Mucosa of gallbladder (tissue), 1 donor: ENCODE measurements around the gene STARD7. TPM values are rescaled to one million over a fixed set of nuclear protein-coding genes. Genes with fewer than 3 reads are reported as not detected.
"Not testable (repeated sequence)": the region's sequence is repeated elsewhere in the genome, so short reads cannot be mapped to it uniquely, and the experiment has no call there.

Experiments
- DNase-seq: peaks from one replicate; pipeline ENCODE4 v3.0.0-alpha.2; 2020; ENCODE audit warnings: low spot score
- total RNA-seq: library from RNA; stranded (reverse); gene quantifications from one replicate; pipeline ENCODE4 v1.2.1, GENCODE V29; 2021
- donor health status: DM: no; HTN: no; CAD: no.

Gene STARD7
- total RNA-seq, 1 donor from 2014 or later: 117 TPM

DNA sequence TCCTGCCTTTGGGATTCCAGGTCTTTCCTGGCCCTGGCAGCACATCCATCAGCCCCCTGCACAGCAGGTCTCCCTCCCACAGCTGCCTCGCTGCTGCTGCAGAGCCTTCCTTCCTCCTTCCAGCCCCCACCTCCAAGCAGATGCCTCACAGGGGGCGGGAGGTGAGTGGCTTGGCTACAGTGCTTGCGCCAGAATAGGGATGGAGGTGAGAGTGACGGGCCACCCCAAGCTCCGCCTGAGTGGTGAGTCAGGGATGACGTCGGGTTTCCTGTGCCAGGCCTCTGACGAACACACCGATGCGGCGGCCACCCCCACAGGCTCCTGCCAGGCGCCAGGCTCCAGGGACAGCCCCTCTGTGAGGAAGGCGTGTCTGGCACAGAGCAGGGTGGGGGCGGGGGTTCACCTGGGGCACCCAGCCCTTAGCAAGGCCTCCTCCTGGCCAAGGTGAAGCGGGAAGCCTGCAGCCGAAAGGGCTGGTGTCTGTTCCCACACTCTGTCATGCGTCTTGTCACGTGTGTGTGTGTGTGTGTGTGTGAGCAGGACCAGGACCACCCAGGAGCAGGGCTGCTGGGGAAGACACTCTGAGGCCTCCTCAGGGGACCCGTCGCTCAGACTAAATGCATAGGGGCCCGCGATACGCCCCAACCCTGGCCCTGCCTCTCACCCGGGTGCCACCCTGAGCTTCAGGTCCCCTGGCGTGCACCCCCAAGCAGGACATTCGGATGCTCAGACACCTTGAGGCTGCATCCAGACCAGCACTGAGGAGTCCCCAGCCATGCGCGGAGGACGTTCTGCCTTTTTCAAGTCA is 60.0 kb downstream of the STARD7 start:
- peak; percentile 86 for DNase-seq

DNA sequence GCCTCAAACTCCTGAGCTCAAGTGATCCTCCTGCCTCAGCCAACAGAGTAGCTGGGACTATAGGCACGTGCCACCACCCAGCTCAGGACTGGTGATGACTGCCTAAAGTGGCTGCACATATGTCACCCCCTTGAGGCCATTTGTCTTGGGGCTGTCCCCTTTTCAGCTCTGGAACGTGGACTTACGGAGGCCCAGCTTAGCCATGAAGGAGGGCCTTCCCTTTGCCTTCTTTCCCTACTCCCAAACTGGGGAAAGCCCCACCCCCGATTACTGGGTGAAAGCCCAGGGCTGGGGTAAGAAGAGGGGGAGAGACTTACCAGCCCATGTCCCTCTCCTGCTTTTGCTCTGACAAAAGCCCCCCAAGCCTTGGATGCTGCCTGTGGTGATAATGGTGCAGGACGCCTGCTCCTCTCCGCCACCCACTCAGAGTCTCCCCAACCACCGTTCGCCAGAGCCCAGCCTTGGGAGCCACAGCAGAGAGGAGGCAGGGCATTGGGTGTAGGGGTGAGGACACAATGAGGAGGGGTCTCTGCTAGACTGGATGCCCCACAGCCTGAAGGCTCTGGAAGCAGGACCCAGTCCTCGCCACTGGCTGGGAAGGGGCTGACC is 60.9 kb downstream of the STARD7 start:
- no peak for DNase-seq

DNA sequence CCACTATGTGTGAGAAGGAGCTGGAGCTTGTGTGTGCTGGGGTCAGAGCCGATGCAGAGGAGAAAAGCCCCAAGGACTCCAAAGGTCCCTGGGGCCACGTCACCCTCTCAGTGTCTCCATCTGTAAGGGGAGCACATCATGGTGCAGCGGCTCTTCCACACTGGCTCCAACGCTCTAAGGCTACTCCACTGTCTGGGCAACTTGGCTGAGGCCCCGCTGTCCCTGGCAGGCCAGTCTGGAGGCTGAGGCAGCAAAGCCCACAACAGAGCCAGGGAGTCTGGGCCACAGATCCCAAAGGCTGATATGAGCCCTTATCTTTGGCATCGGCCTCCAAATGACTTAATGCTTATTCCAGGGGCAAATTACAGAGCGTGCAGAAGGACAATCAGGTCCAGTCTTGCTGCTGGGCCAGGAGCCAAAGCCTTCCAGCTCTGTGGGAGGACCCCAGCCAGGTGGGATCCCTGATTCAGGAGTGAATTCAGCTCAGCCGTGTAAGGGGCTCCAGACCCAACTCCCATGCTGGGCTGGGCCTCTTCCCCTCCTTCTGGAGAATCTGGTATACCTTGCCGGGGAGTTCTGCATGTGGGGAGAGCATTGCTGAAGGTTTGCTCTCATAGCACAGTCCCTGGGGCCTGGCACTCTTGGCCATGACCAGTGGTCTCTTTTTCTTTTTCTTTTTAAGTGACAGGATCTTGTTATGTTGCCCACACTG is 61.6 kb downstream of the STARD7 start:
- DNase-seq: no peak

DNA sequence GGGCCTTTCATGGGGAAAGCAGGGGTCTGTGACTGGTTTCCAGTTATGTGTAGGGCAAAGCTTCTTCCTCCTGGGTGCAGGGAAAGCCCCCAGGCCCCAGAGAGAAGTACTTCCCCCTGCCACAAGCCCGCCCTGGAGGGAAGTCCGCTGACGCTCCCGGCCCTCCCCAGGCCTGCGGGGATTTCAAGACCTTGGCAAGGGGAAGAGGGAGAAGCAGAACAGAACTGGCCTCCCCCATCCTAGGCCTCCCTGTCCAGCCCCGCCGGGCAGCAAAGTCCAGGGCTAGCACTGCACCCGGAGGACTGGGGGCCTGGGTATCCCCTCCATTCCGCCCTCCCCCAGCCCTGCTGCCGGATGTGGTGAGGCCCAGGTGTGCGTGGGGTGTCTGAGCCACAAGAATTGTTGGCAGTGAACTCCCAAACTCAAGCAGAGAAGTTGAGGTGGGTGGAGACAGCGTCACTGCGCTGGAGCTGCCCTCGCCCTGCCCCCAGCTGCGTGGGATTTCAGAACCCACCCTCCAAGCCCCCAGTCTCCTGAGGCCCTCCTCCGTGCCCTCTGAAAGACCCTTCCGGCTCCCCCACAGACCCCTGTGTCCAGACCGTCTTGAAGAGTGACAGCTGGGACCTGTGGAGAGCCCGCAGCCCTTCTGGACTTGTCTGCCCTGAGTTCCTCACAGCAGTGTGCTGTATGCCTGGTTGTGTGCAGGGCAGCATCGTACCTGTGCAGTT is 62.3 kb downstream of the STARD7 start:
- peak; percentile 48 for DNase-seq

GRCh38 chr2:96145848-96146152 is 62.8 kb downstream of the STARD7 start:
- no peak for DNase-seq

GRCh38 chr2:96145036-96145847 is 63.4 kb downstream of the STARD7 start, which contains the start of gene DUSP2:
DUSP2 (minus strand) TSS chr2:96145440; CDS start chr2:96145354, 86 bp downstream.
- DNase-seq: peak; percentile 70

DNA sequence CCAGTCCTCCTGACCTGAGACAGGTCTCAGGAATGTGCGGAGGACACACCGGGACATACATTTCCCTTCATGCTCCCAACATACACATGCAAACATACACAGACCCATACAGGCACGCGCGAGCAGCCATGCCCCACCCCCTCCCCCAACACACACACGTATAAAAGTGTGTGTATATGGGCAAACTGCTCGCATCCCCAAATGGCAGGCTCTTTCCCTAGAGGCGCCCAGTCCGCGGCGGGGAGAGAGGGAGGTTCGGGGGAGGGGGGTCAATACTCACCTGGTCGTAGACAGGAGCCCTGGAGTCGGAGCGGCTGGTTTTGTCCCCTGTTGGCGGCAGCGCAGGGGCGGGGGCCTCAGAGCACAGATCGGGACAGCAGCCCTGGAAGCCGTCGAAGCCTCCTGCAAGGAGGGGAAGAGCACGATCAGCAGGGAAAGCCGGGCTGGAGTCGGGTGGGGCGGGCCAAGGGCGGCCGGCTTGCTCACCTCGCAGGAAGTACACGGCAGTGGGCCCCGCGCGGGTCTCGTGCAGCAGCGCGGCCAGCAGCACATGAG is 64.1 kb downstream of the STARD7 start:
- DNase-seq: no peak

DNA sequence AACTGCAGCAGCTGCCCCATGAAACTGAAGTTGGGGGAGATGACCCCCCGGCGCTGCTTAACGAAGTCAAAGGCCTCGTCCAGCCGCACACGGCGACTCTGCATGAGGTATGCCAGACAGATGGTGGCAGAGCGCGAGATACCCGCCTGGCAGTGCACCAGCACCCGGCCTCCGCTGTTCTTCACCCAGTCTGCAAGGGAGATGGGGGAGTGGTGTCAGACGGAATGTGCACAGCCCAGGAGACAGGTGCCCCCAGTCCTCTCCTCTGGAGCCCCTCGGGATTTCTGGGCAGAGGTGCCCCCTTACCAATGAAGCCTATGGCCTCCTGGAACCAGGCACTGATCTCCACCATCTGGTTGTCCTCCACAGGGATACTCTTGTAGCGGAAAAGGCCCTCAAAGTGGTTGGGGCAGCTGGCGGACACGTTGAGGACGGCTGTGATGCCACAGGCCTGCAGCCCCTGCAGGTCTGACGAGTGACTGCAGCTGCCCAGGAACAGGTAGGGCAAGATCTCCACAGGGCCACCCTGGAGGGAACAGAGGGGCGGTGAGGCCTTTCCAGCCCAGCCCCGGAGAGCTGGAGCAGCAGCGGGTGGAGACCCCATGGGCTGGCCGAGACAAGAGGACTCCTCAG is 64.7 kb downstream of the STARD7 start:
- no peak for DNase-seq

DNA sequence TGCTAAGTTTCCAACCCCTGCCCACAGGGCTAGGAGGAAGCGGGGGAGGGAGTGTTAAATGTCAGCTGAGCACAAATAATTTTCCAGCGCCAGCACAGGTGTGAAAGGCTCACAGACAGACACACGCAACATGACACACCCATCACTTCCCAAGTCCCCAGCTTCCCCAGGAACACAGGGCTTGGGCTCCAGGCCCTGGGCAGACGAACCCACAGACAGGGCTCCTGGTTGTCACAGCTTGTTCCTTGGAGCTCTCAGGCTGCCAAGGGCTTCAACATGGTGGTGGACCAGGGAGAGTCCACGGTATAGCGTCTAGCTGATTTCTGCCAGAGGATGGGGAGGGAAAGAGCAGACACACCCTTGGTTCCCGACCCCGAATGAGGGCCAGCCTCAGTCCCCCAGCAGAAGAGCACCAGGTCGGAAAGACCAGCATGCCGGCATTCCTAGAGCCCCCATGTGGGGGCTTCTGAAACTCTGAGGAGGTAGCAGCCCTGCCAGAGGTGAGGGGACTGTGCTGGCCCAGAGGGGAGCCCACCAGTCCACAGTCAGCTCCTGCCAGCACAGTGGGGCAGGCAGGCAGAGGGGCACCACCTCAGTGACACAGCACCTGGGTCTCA is 65.3 kb downstream of the STARD7 start:
- no peak for DNase-seq

DNA sequence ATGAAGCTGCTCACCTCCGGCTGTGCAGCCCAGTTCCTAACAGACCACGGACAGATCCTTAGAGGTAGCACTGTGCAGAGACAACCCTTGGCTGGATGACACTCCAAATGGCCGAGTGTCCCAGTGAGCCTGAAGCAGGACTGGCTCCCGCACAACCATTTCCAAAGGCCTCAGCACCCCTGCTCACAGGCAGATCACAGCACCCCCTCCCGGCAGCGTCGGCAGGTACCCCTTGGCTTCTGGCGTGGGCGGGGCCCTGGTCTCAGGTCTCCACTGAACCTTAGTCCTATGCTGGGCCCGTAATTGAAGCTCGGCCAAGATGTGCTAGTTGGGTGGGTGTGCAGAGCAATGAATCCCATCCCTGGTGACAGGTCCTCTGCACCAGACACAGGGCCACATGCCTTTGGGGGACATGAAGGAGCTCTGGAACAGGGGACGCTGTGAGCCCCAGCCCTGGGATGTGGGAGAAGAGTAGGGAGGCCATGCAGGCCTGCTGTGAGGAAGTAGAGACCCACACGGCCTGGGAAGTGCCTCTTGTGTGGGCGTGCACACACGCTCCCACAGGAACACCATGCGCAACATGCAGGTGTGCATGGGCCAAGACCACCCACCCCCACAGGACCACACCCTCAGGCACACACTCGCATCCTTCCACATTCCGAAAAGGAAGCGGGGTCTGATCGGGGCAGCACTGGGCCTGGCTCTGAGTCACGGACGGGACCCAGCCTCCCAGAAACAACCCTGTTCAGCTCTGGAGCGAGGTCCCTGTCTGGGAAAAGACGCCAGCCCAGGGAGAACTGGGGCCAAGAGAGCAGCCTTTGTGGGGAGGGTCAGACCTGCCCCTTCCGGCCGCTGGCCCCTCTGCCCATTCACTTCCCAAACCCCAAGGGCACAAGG is 66.2 kb downstream of the STARD7 start:
- DNase-seq: no peak

DNA sequence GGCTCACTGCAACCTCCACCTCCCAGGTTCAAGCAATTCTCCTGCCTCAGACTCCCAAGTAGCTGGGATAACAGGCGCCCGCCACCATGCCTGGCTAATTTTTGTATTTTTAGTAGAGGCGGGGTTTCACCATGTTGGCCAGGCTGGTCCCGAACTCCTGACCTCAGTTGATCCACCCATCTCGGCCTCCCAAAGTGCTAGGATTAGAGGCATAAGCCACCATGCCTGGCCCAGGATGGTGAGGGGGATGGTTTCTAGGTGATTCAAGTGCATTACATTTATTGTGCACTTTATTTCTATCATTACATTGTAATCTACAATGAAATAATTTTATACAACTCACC is 67.0 kb downstream of the STARD7 start:
- DNase-seq: not testable (repeated sequence)

DNA sequence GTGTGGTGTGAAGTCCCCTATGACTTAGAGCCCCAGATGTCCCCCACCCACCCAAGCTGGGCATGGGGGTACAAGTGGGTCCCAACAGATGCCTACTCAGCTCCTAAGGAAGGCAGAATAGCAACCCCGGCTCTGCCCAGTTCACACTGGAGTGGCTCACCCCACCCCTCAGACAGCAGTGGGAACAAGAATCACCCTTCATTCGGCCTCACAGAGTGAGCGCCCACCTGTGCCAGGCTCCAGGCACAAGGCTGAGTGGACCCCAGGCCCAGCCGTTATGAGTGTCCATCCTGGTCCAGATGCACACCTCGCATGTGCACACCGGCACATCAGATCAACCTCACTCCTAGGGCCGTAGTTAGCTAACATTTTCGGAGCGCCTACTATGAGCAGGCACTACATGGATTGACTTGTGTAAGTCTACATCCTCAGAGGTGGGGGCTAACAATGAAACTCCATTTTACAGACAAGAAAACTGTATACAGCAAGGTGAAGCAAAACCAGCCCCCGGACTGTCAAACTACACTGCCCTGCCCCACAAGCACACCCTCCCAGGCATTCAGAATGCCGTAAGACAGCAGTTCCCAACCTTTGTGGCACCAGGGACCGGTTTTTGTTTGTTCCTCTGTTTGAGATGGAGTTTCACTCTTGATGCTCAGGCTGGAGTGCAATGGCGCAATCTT is 67.5 kb downstream of the STARD7 start:
- no peak for DNase-seq

GRCh38 chr2:96139181-96139758 is 69.4 kb downstream of the STARD7 start:
- no peak for DNase-seq

- peak; percentile 31 for DNase-seq
These were observed 70.2 kb downstream of the STARD7 start, which contains the start of gene ASTL for GRCh38 chr2:96138179-96139145. ASTL (minus strand) TSS chr2:96138502; CDS start chr2:96138436, 66 bp downstream.

DNA sequence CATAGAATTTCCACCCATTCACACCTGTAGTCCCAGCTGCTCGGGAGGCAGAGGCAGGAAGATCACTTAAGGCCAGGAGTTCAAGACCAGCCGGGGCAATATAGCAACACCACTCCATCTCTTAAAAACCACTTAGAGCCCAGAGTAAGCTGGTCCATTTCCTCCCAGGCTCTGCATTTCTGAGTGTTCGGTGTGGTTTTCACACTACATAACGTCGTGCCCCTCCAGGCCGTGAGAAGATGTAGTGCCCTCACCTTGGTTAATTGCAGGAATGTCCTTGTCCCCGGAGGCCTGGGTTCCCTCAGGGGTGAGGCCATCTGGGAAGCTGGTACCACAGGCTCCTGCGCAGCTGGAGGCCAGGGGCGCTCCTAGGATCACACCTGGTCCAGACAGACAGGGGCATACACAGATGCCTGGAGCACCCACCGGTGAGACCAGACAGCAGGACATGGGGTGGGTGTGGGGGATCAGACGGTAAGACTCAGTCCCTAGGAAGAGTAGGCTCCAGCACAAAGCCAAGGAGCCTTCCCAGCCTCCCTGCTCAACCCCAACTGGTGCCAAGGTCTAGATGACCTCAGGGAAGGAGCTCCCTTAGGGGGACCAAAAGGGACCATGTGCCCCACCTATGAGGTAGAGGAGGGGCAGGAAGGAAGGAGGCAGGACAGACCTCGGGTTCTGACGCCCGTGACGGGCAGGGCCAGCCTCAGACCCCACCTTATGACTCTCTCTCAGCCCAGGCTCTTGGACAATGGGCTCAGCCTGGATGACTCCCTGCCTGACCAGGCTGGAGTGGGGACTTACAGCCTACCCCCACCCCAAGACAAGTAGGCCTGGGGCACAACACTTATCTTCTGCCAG is 71.1 kb downstream of the STARD7 start:
- no peak for DNase-seq
